ENCODE measurements around the gene FAM110A. TPM values are rescaled to one million over a fixed set of nuclear protein-coding genes. Genes with fewer than 3 reads are reported as not detected.
"Not testable (repeated sequence)": the region's sequence is repeated elsewhere in the genome, so short reads cannot be mapped to it uniquely, and the experiment has no call there.

Gene FAM110A
- polyA plus RNA-seq, 2 of the 4 experiments (the other 2 are of a cell fraction), result 3.1 to 4.4 TPM

DNA sequence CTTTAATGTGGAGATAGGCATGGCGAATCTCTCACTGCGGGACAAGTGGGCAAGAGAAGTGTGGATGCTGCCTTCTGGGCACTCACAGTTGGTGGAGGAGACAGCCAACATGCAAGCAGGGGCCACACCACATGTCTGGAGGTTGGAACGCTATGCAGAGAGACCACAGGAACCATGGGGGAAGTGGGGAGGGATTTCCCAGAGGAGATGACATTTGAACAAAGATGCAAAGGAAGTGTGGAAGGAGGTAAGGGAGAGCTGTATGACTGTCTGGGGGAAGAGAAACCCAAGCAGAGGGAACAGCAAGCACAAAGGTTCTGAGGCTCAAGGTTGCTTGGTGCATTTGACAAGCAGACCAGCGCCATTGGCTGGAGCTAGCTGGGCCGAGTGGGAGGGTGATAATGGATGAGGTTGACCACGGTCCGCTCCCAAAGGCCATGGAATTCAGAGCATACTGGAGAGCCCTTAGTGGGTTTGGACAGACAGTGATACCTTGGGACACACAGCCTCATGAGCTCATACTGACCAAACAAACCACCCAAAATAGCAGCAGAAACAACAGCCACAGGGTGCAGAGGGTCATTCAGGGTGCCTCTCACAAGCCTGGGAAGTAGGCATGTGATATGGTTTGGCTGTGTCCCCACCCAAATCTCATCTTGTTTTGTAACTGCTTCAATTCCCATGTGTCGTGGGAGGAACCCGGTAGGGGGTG lies 7.6 kb upstream of the FAM110A start:
- ChIA-PET POLR2A (no interaction called here), CTCF (interaction anchor here (0.9 to 22.7 kb wide), 4 partner anchors 10 to 387 kb away, joined by 4 to 872 read pairs (median 13); no protein-coding TSS in a partner anchor)
- H3K27ac ChIP-seq, result no peak overlapping the region
- peak in 1 of 2 experiments; percentile 66; a peak in 3 of 6 replicates for ATAC-seq
- DNase-seq (ENCODE audit: low read depth in 1 of 2, low spot score in 1 of 2), result peak in 1 of 2 experiments; percentile 30
- no peaks in the 10 kb centered on the region for H3K4me1 ChIP-seq
- WGBS (ENCODE audit: missing lambda C conversion rate), result 85% methylated on average over 9 of the region's 9 CpGs
- no peak overlapping the region for H3K4me2 ChIP-seq
- no peaks in the 10 kb centered on the region for H3K9me3 ChIP-seq
- FAIRE-seq, result no peak
- TF ChIP-seq CHD4 (IDR thresholded peaks at IDR 0.05; ENCODE audit: borderline replicate concordance) (no peak), TFCP2L1 (CRISPR knock-in tag; IDR thresholded peaks at IDR 0.05) (no peak), EP300 (IDR thresholded peaks at IDR 0.05) (no peak), POLR2AphosphoS2 (conservative IDR thresholded peaks at IDR 0.05; ENCODE audit: low read length) (no peak), RARB (CRISPR knock-in tag; IDR thresholded peaks at IDR 0.05) (no peak), USF2 (IDR thresholded peaks at IDR 0.05) (no peak), HOXA7 (CRISPR knock-in tag; IDR thresholded peaks at IDR 0.05) (no peak), KDM5A (IDR thresholded peaks at IDR 0.05) (no peak), JUNB (IDR thresholded peaks at IDR 0.05) (no peak), PHF8 (IDR thresholded peaks at IDR 0.05; ENCODE audit: borderline replicate concordance, low read depth) (no peak), EHMT2 (IDR thresholded peaks at IDR 0.05; ENCODE audit: low read depth) (no peak), RNF2 (IDR thresholded peaks at IDR 0.05; ENCODE audit: borderline replicate concordance, low read depth) (no peak), KDM1A (IDR thresholded peaks at IDR 0.05; ENCODE audit: low read depth) (no peak), MAX (IDR thresholded peaks at IDR 0.05) (no peak)
- TF ChIP-seq, protein P1, sequence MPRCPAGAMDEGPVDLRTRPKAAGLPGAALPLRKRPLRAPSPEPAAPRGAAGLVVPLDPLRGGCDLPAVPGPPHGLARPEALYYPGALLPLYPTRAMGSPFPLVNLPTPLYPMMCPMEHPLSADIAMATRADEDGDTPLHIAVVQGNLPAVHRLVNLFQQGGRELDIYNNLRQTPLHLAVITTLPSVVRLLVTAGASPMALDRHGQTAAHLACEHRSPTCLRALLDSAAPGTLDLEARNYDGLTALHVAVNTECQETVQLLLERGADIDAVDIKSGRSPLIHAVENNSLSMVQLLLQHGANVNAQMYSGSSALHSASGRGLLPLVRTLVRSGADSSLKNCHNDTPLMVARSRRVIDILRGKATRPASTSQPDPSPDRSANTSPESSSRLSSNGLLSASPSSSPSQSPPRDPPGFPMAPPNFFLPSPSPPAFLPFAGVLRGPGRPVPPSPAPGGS (IDR thresholded peaks at IDR 0.05), result no peak
- TF ChIP-seq, protein P2, sequence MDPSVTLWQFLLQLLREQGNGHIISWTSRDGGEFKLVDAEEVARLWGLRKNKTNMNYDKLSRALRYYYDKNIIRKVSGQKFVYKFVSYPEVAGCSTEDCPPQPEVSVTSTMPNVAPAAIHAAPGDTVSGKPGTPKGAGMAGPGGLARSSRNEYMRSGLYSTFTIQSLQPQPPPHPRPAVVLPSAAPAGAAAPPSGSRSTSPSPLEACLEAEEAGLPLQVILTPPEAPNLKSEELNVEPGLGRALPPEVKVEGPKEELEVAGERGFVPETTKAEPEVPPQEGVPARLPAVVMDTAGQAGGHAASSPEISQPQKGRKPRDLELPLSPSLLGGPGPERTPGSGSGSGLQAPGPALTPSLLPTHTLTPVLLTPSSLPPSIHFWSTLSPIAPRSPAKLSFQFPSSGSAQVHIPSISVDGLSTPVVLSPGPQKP (IDR thresholded peaks at IDR 0.05; ENCODE audit: low read depth, low read length), result no peak
- no peak overlapping the region for H3K4me3 ChIP-seq

DNA sequence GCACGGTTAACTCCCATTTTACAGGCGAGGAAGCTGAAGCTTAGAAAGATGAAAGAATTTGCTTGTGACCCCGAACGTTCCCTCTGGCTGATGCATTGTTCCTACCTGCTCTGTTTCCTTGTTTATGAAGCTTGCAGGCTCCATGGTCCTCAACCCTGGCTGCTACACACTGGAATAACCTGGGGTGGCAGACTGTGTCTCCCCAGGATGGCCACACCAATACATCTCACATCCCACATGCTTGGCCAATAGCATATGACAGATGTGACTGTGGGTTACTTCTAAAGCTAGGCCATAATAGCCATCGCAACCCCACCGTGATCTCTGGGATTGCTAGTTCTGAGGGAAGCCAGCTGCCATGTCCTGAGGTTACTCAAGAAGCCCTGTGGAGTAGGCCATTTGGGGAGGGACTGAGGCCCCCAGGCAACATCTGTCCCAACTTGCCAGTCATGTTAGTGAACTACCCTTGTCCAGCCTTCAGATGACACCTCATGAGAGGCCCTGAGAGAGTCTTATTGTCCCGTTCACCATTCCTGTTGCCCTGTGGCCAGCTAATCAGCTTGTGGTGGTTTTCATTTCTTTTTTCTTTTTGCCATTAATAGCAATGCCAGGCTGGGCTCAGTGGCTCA lies 6.7 kb upstream of the FAM110A start:
- CTCF ChIA-PET, result interaction anchor here (0.9 to 22.7 kb wide), 9 partner anchors 8 to 386 kb away, joined by 3 to 872 read pairs (median 8); no protein-coding TSS in a partner anchor
- ATAC-seq (no peak), DNase-seq (ENCODE audit: low read depth in 1 of 2, low spot score in 1 of 2) (no peak), FAIRE-seq (no peak)
- Histone ChIP-seq H3K9me3 (no peaks in the 10 kb centered on the region), H3K4me2 (no peak overlapping the region), H3K4me3 (no peak overlapping the region), H3K27ac (no peak overlapping the region), H3K4me1 (no peaks in the 10 kb centered on the region)
- WGBS (ENCODE audit: missing lambda C conversion rate), result 83% methylated on average over 7 of the region's 7 CpGs
- TF ChIP-seq KDM1A (IDR thresholded peaks at IDR 0.05; ENCODE audit: low read depth) (no peak), POLR2A (IDR thresholded peaks at IDR 0.05; ENCODE audit: low read length) (no peak), KDM5A (IDR thresholded peaks at IDR 0.05) (no peak)
- TF ChIP-seq, protein P2 (IDR thresholded peaks at IDR 0.05; ENCODE audit: low read depth, low read length), result no peak
- POLR2A ChIA-PET, result interaction anchor here (0.7 kb wide), 1 partner anchor 52 kb away, joined by 5 read pairs; no protein-coding TSS in a partner anchor

- H3K4me3 ChIP-seq; H3K4me2 ChIP-seq; DNase-seq (ENCODE audit: low read depth in 1 of 2, low spot score in 1 of 2); ATAC-seq; H3K4me1 ChIP-seq; H3K27ac ChIP-seq; POLR2A ChIA-PET; H3K9me3 ChIP-seq; FAIRE-seq: not testable (repeated sequence)
- CTCF ChIA-PET, result interaction anchor here (0.6 to 22.7 kb wide), 6 partner anchors 9 to 358 kb away, joined by 4 to 872 read pairs (median 8); no protein-coding TSS in a partner anchor
- WGBS (ENCODE audit: missing lambda C conversion rate), result 77% methylated on average over 8 of the region's 8 CpGs
Measured at GRCh38 chr20:827981-828380, 5.5 kb upstream of the FAM110A start.
